NCI-H446 treated with DMSO at 0.1 percent for 48 hours (cell line): ENCODE results near the gene HCFC1.
A peak's percentile ranks its signal among the peaks of the same experiment; 100 is the strongest.

ENCODE experiments used
- DNase-seq: peaks from one replicate; lab custom pipeline; 2025; lab: John Stamatoyannopoulos, UW

Gene HCFC1

GRCh38 chrX:153971450-153972367, at the start of gene HCFC1:
Gene HCFC1, minus strand, starts transcription at chrX:153971818. Its CDS starts 978 bp downstream, at chrX:153970840.
- peak; percentile 90 for DNase-seq

DNA sequence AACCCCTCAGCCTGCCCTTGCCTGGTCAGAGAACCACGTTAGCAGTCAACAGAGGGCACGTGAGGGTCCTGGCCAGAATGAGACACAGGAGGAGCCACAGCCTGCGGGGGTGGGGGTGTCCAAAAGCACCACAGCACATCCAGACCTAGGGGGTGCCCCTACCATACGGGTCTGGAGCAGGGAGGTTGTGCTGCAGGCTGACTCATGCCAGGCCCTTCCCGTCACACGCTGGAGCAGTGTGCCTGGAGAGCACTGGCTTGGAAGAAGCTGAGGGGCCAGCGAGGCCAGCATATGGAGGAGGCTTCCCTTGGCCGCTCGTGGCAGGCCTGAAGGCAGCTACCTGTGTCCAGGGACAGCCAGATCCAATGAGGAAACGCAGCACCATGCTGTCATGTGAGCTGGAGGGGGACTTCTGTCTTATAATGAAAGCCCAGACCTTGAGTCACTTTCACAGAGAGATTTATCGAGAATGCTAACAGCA, 49.6 kb upstream of the HCFC1 start:
- no peak for DNase-seq

GRCh38 chrX:154020536-154021115, 49.0 kb upstream of the HCFC1 start:
- no peak for DNase-seq

GRCh38 chrX:154019633-154020528, 48.3 kb upstream of the HCFC1 start, which contains the start of gene IRAK1:
Gene IRAK1, minus strand, starts transcription at chrX:154019902. Its CDS starts 90 bp downstream, at chrX:154019812.
- DNase-seq: peak; percentile 10

- DNase-seq: no peak
Measured at GRCh38 chrX:154019061-154019621, 47.5 kb upstream of the HCFC1 start.

DNA sequence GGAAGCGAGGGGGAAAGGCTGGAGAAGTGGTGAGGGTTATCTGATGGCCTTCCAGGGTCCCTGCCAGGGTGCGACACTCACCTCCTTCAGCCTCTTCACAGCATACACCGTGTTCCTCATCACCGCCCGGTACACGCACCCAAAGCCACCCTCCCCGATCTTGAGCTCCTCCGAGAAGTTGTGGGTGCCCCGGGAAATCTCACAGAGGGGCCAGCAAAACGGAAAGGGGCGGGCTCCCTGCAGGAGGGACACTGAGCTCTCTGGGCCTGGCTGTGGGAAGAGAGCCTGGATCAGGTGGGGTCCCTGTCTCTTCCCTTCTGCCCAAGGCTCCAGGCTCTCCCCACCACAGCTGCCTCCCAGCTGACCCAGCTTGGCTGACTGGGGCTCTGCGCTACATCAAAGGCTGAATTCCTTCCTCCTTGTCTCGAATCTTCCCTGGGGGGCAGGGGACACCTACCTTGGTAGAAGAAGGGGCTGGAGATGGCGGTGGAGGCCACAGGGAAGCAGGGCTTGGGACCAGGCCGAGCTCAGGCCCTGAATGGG, 47.0 kb upstream of the HCFC1 start:
- no peak for DNase-seq

DNA sequence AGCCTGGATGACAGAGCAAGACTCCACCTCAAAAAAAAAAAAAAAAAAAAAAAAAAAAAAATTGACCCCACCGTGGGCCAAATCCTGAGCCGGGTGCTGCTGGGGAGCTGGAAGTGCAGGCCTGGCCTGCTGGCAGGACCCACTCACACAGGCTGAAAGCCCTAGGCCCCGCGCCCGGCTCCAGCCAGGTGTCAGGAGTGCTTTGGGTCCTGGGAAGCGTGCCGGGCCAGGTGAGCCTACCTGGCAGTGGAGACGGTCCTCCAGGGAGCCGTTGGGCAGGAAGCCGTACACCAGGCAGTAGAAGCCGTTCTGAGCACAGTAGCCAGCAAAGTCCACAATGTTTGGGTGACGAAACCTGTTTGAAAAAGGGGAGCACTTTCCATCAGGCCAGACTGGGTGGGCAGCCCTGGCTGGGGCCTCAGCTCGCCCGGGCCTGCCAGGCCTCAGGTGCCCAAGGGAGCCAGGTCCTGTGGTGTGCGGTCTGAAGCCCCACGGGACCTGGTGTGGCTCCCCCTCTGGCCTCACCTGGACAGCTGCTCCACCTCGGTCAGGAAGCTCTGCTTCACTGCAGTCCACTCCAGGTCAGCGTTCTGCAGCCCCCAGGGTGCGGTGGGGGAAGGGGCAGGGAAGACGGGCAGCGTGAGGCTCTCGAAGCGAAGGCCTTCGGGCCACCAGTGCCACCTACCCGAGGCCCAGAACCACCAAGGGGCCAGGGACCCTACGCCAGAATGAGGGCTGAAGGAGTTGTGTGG, 46.3 kb upstream of the HCFC1 start:
- DNase-seq: no peak

GRCh38 chrX:154016366-154017076, 44.9 kb upstream of the HCFC1 start:
- DNase-seq: no peak

- no peak for DNase-seq
Measured at GRCh38 chrX:154015581-154016264, 44.1 kb upstream of the HCFC1 start.

GRCh38 chrX:154014429-154015380, 43.1 kb upstream of the HCFC1 start:
- DNase-seq: no peak

DNA sequence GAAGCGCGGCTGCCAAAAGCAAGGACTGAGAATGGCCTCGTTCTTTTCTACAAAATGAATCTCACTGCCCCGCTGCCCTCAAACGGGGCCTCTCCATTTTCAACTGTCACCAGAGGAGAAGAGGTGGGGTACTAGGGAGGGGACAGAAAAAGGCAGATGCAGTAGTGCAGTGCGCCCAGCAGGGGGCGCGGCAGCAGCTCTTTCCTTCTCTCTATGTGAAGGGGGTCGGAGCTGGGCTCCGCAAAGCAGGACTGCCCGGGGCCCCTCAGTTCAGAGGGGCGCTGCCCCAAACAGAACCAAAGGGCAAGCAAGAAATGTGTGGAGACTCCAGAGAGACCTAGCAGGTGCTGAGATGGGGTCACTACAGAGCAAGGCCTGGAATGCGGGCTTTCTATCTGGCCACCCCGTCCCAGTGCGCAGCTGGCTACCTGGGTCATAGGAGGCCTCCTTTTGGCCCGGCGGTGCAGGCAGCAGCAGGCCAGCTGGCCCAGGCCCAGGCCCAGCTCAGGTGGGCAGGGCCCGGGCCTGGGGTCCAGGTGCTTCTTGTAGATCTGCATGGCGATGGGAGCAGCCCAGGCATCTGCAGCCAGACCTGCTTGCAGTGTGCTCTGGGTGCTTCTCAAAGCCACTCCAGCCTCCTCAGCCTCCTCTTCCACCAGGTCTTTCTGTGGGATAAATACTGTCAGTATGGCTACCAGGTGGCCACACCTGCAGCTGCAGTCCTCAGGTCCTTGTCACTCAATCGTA, 42.2 kb upstream of the HCFC1 start:
- no peak for DNase-seq

GRCh38 chrX:154013001-154013421, 41.4 kb upstream of the HCFC1 start:
- no peak for DNase-seq

- DNase-seq: no peak
Measured at GRCh38 chrX:154012336-154012991, 40.8 kb upstream of the HCFC1 start.

GRCh38 chrX:154011376-154012335, 40.0 kb upstream of the HCFC1 start:
- DNase-seq: no peak

DNA sequence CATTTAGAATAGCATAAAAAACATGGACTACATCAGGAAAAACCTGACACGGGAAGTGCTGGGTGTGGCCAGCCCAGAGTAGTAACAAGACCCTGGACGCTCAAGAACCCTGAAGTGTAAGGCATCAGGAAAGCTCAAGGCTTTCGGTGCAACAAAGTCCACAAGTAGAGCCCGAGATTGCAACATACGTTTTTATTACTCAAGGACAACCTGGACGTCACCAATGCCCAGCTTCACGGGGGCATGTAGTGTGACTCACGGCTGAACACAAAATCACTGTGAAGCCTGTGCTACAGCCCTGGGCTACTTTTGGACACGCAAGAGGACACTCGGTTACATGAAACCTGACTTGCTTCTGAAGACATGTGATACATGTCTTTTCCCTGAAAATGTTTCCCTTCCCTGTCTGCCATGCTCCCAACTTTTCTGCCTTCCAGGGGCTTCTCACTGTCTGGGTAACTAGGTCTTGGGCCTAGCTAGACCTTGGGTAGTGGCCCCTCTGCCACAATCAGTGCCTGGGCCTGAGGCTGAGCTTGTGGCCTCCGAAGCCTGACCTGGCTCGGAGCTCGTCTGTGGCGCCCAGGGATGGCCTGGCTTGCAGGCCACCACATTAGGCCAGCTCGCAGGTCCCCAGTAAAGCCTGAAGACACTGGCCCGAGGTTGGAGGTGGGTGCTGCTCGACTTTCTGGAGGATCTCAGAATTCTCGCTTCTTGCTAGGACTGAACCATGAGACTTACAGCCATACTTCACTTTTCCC, 38.9 kb upstream of the HCFC1 start:
- DNase-seq: no peak
